ENCODE measurements around the gene SLC23A2.

Gene SLC23A2

GRCh38 chr20:4836935-4837334 is 164.4 kb downstream of the SLC23A2 start:
- H3K36me3 Mint-ChIP-seq (ENCODE audit: low read depth), result no peaks in the 10 kb centered on the region
- no peak overlapping the region for H3K4me3 Mint-ChIP-seq
- peaks cover 6% of the 10 kb centered on the region for H3K9me3 Mint-ChIP-seq
- no peak for TF ChIP-seq CTCF (IDR thresholded peaks at IDR 0.05; ENCODE audit: unreplicated experiment in 3 of 3)
- H3K27ac Mint-ChIP-seq, result peak overlapping the region in 2 of 3 experiments; percentile 81 to 97
- peaks cover 9% of the 10 kb centered on the region for H3K27me3 Mint-ChIP-seq (ENCODE audit: low read depth)
- peaks cover 38% of the 10 kb centered on the region for H3K4me1 Mint-ChIP-seq

- Mint-ChIP-seq H3K27ac (peak overlapping the region in 2 of 3 experiments; percentile 95 to 97), H3K27me3 (ENCODE audit: low read depth) (peaks cover 9% of the 10 kb centered on the region)
Measured at GRCh38 chr20:4836473-4836872, 164.8 kb downstream of the SLC23A2 start.

GRCh38 chr20:4835244-4836177 is 165.8 kb downstream of the SLC23A2 start:
- peak overlapping the region; percentile 37 to 97 (median 95) for H3K27ac Mint-ChIP-seq
- peaks cover 9% of the 10 kb centered on the region for H3K9me3 Mint-ChIP-seq
- peak overlapping the region; percentile 0 to 54 (median 9) for H3K4me3 Mint-ChIP-seq
- peaks cover 9% of the 10 kb centered on the region for H3K27me3 Mint-ChIP-seq (ENCODE audit: low read depth)
- TF ChIP-seq CTCF (IDR thresholded peaks at IDR 0.05; ENCODE audit: unreplicated experiment in 3 of 3), result no peak
- peaks cover 40% of the 10 kb centered on the region for H3K4me1 Mint-ChIP-seq
- no peaks in the 10 kb centered on the region for H3K36me3 Mint-ChIP-seq (ENCODE audit: low read depth)

More at GRCh38 chr20:4836473-4836872, 164.8 kb downstream of the SLC23A2 start:
- Mint-ChIP-seq H3K36me3 (ENCODE audit: low read depth) (no peaks in the 10 kb centered on the region), H3K4me3 (no peak overlapping the region), H3K9me3 (peaks cover 9% of the 10 kb centered on the region), H3K4me1 (peaks cover 38% of the 10 kb centered on the region)
- TF ChIP-seq CTCF (IDR thresholded peaks at IDR 0.05; ENCODE audit: unreplicated experiment in 3 of 3), result no peak

DNA sequence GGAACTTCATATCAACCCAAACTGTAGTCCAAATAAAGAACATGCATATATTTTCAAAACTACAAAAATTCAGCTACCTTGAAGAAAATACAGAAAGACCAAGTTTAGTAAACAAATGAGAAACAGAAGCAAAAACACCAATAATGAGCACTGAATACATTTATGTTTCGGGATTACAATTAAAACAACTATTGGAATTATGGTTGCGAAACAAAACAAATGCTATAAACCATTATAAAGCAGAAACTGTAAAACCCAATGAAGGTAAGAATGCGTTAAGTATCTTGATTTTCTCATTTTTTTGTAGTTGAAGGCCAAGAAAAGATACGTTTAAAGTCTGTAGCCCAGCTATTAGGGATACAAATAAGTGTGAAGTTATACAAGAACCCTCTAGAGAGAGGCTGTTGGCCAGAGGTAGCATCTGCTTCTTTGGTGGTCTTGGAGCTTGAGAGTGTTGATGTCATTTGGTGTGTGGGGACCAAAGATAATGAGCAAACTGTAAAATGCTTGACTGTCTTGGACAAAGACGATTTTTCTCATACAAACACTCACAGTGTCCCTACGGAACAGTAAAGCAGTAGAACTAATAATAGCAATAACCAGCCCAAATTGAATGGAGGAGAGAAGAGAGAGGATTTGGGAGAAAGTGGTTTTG is 168.1 kb downstream of the SLC23A2 start:
- H3K36me3 Mint-ChIP-seq (ENCODE audit: low read depth), result no peaks in the 10 kb centered on the region

DNA sequence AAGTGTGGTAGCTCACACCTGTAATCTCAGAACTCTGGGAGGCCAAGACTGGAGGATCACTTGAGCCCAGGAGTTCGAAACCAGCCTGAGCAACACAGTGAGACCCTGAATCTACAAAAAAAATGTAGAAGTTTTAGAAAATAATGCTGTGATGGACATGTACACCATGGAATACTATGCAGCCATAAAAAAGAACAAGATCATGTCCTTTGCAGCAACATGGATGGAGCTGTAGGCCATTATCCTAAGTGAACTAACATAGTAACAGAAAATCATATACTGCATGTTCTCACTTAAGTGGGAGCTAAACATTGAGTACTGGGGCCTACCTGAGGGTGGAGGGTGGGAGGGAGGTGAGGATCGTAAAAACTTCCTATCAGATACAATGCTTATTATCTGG is 168.8 kb downstream of the SLC23A2 start:
- Mint-ChIP-seq H3K9me3 (peaks cover 5% of the 10 kb centered on the region), H3K4me1 (peaks cover 45% of the 10 kb centered on the region), H3K36me3 (ENCODE audit: low read depth) (no peaks in the 10 kb centered on the region), H3K4me3 (no peak overlapping the region), H3K27ac (peak overlapping the region in 2 of 3 experiments; percentile 84 to 89), H3K27me3 (ENCODE audit: low read depth) (no peaks in the 10 kb centered on the region)
- no peak for TF ChIP-seq CTCF (IDR thresholded peaks at IDR 0.05; ENCODE audit: unreplicated experiment in 3 of 3)

More for the DNA sequence above, 168.1 kb downstream of the SLC23A2 start:
- Mint-ChIP-seq H3K27me3 (ENCODE audit: low read depth) (peaks cover 3% of the 10 kb centered on the region), H3K9me3 (peaks cover 5% of the 10 kb centered on the region), H3K4me1 (peaks cover 50% of the 10 kb centered on the region), H3K27ac (peak overlapping the region in 2 of 3 experiments; percentile 84 to 89), H3K4me3 (peak overlapping the region in 1 of 3 experiments; percentile 34)
- no peak for TF ChIP-seq CTCF (IDR thresholded peaks at IDR 0.05; ENCODE audit: unreplicated experiment in 3 of 3)
